ENCODE results near the gene MAN1C1.

- TF ChIP-seq CTCF (IDR thresholded peaks at IDR 0.05) = no peak
- no peak for TF ChIP-seq POLR2AphosphoS5 (IDR thresholded peaks at IDR 0.05)
- TF ChIP-seq POLR2A (IDR thresholded peaks at IDR 0.05) = no peak
These were observed 156.2 kb downstream of the MAN1C1 start for GRCh38 chr1:25772692-25773245.
